K562 (cell line): ENCODE data around the gene TRAF3IP3. TPM values are rescaled to one million over a fixed set of nuclear protein-coding genes. Genes with fewer than 3 reads are reported as not detected.

Source experiments
- ATAC-seq: fragments of 200-7000 bp; cut with Tn5 transposase; 3 replicates; pipeline ENCODE4 v1.9.1; 2020; ENCODE audit warnings: moderate library complexity
- BruUV-seq: library from RNA; stranded (reverse); fragments of 400-500 nt; replicated peaks from 2 replicates; lab custom pipeline; 2021; lab: Mats Ljungman, UMichigan
- CTCF ChIA-PET: fragments of 300-600 bp; formaldehyde crosslinking; extraction: SDS; loops from one replicate; lab custom pipeline; 2021; ENCODE audit warnings: low intra/inter-chr PET ratio; lab: Yijun Ruan, JAX
- POLR2A ChIA-PET: fragments of 300-600, 350-650 bp; sonication (Branson Sonifier 250); formaldehyde crosslinking; extraction: SDS; loops from one replicate; lab custom pipeline; 2021; ENCODE audit warnings: antibody characterized with exemption, inconsistent platforms; lab: Yijun Ruan, JAX
- DNase-seq, 4 experiments: peaks; one replicate each; pipeline versions ENCODE4 v3.0.0 to v3.0.0-alpha.2; 2011 to 2018; ENCODE audit warnings: low spot score in 3 of 4, mixed read lengths in 3 of 4; ENCODE audit errors: extremely low read depth in 1 of 4
- FAIRE-seq: peaks from 2 replicates; lab custom pipeline; 2011; peaks lifted over from hg19 to GRCh38; lab: Jason Lieb, UNC
- H2AFZ ChIP-seq: 2 replicates; pipeline ENCODE4 v1.6.0; 2011; ENCODE audit warnings: low read depth, low read length, control low read depth, inconsistent platforms
- H3K27ac ChIP-seq: fragments of 200-600 bp; 3 replicates; pipeline ENCODE4 v1.8.0; 2011; ENCODE audit warnings: low read depth, mild to moderate bottlenecking, control low read depth, inconsistent platforms, low read length, moderate library complexity, mixed read lengths; ENCODE audit errors: extremely low read depth
- H3K27me3 ChIP-seq, 2 experiments: fragments of 300-600 bp in 1 of 2; 2 replicates in 1 of 2; 3 replicates in 1 of 2; pipeline versions ENCODE4 v1.6.0 to v1.8.0; 2011; ENCODE audit warnings: inconsistent platforms in 2 of 2, low read length in 2 of 2, mild to moderate bottlenecking in 1 of 2, mixed read lengths in 1 of 2, moderate library complexity in 1 of 2; ENCODE audit not compliant: control insufficient read depth in 2 of 2, insufficient read depth in 2 of 2
- H3K36me3 ChIP-seq: fragments of 300-600 bp; 3 replicates; pipeline ENCODE4 v1.8.0; 2011; ENCODE audit warnings: mild to moderate bottlenecking, low read length, inconsistent platforms; ENCODE audit not compliant: control insufficient read depth, insufficient read depth
- H3K4me1 ChIP-seq, 2 experiments: fragments of 200-600 bp in 1 of 2; replicated peaks in 1 of 2; 2 replicates in 1 of 2; 3 replicates in 1 of 2; pipeline versions ENCODE4 v1.5.1 to v1.8.0; 2011; ENCODE audit warnings: inconsistent platforms in 2 of 2, low read length in 2 of 2, mild to moderate bottlenecking in 1 of 2, mixed read lengths in 1 of 2, moderate library complexity in 1 of 2; ENCODE audit not compliant: control insufficient read depth in 2 of 2, insufficient read depth in 2 of 2
- H3K4me2 ChIP-seq: 2 replicates; pipeline ENCODE4 v1.6.1; 2011; ENCODE audit warnings: low read length, control low read depth, inconsistent platforms, mixed read lengths; ENCODE audit not compliant: insufficient read depth
- H3K4me3 ChIP-seq: fragments of 200-600 bp; sonication (generic), shearing (Covaris generic); 2 replicates; pipeline ENCODE4 v1.5.1; 2016; ENCODE audit warnings: control low read depth, inconsistent platforms
- H3K79me2 ChIP-seq: fragments of 200-600 bp; 3 replicates; pipeline ENCODE4 v1.8.0; 2011; ENCODE audit warnings: low read length, inconsistent platforms; ENCODE audit not compliant: control insufficient read depth, insufficient read depth
- H3K9ac ChIP-seq, 2 experiments: 2 replicates each; pipeline versions ENCODE4 v1.6.0 to v1.6.1; 2011; ENCODE audit warnings: low read depth in 2 of 2, low read length in 2 of 2, control low read depth in 1 of 2, inconsistent platforms in 1 of 2, mild to moderate bottlenecking in 1 of 2, mixed read lengths in 1 of 2; ENCODE audit not compliant: insufficient read depth in 1 of 2
- H3K9me1 ChIP-seq: one replicate; pipeline ENCODE4 v1.6.0; 2011; ENCODE audit warnings: inconsistent platforms, mild to moderate bottlenecking, low read length, moderate library complexity; ENCODE audit not compliant: control insufficient read depth, insufficient read depth
- H3K9me3 ChIP-seq: replicated peaks from 2 replicates; pipeline ENCODE4 v1.5.1; 2011; ENCODE audit warnings: low read depth, low read length, inconsistent platforms; ENCODE audit not compliant: control insufficient read depth, insufficient read depth
- H4K20me1 ChIP-seq: replicated peaks from 2 replicates; pipeline ENCODE4 v1.6.1; 2011; ENCODE audit warnings: low read length, inconsistent platforms, mixed read lengths; ENCODE audit not compliant: control insufficient read depth, insufficient read depth
- GABPA ChIP-seq: fragments of 200-800 bp; sonication (Bioruptor generic); conservative IDR thresholded peaks from 2 replicates; pipeline ENCODE4 v1.6.1; 2016; ENCODE audit warnings: low read depth, missing genetic modification characterization, missing compliant biosample characterization
- GATAD2A ChIP-seq: fragments of 450-650 bp; IDR thresholded peaks from 2 replicates; pipeline ENCODE4 v1.6.1; 2017
- MAFK ChIP-seq: IDR thresholded peaks from 2 replicates; pipeline ENCODE4 v1.6.1; 2011; ENCODE audit warnings: low read length, improper control_type of control experiment
- SMARCA5 ChIP-seq: fragments of 450-650 bp; IDR thresholded peaks from 2 replicates; pipeline ENCODE4 v1.6.1; 2016
- WGBS: fragments of 100-300 bp; shearing (Covaris generic); methylation state at CpG from one replicate; pipeline ENCODE4 v1.1.6; 2016; ENCODE audit warnings: low coverage, mixed read lengths; ENCODE audit not compliant: insufficient coverage; ENCODE audit errors: missing lambda C conversion rate; 5-methylcytosine and 5-hydroxymethylcytosine counted together
- in situ Hi-C: fragments of 300-500 bp; cut with MboI; formaldehyde crosslinking; loops from 4 replicates; pipeline ENCODE4 v1.15.0; 2018; ENCODE audit warnings: inconsistent platforms, mixed read lengths
- intact Hi-C: fragments of 100-400 bp; cut with micrococcal nuclease; formaldehyde crosslinking; loops from 2 replicates; pipeline ENCODE4 v1.14.2; 2022
- polyA plus RNA-seq, 8 experiments: library from polyadenylated mRNA; depleted of rRNA in 4 of 8; stranded (reverse) in 5 of 8; unstranded in 3 of 8; fragments of >200 nt; fragmentation: Nextera tagmentation in 2 of 8; fragmentation: Illumina TruSeq in 1 of 8; extraction: Ambion mirVana in 2 of 8; extraction: Trizol in 1 of 8; gene quantifications; 2 replicates each; pipeline versions ENCODE4 v1.2.1 to v1.2.3, GENCODE V29; 2011 to 2014; ENCODE audit warnings: inconsistent platforms in 1 of 8, missing spikeins in 1 of 8
- total RNA-seq, 7 experiments: library from RNA; depleted of rRNA in 6 of 7; stranded (reverse); fragments of >200 nt in 6 of 7; fragmentation: Illumina TruSeq in 2 of 7; extraction: Trizol in 2 of 7; gene quantifications; 2 replicates each; pipeline versions ENCODE4 v1.2.1 to v1.2.3, GENCODE V29; 2011 to 2021; ENCODE audit warnings: low replicate concordance in 1 of 7

Gene TRAF3IP3
- total and polyA plus RNA-seq, 9 of the 15 experiments (the other 6 are each of a cell fraction or from before 2014, with no cell fraction given) = 0.06 to 1.1 (median 0.31) TPM

DNA sequence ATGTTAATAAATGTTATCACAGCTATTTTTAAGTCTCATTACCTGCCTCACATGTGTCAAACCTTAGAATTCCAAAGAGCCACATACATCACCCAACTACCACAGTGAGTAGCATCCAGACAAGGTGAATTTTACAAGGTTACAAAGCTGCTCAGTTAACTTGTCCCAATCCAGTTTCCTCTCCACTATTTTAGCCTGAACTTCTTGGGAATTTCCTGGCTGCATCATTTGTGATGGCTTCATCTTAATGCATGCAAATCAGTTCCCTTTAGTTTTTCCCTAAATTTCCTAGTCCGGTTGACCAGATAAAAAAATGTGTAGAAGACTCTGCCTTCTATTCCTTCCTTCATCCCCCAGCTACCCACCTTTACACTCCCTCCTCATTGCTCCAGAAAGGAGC is 597 bp upstream of the TRAF3IP3 start:
- Histone ChIP-seq H3K27ac (no peak overlapping the region), H3K9ac (no peak overlapping the region)
- no TSS peak for BruUV-seq

DNA sequence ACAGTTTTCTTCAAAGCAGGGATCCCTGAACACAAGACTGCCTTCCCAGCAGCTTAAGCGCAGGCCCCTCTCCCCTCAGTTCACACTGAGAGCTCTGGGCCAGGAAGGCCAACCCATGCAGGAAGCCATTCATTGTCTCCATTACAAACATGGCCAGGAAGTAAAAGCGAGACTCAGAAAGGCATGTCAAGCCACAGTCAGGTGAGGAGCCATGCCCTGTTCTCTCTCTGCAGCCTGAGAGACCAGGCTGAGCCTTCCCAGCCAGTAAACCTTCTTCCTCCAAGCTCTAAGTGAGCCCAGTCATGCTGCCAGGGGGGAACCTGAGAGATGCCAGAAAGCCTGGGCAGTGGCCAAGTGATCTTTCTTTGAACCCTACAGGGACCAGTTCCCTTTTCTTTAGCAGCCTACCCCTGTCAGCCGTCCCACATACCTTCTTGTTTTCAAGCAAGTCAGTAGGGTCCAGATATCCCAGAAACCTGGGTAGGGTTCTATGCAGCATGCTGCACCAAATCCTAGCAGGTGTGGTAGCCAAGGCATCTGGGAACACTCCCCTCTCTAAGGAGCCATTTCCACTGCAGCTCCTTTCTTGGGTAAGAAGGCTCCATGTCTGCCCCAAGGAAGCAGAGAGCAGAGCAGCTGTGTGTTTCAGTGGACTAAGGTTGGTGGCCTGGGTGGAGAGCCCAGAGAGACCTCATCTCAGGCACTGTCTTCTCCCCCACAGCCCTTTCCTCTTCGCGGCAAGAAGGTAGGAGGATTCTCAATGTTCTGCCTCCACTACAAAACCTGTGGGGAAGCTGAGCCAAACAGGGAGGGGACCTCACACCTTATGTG is 977 bp downstream of the TRAF3IP3 start:
- no peak overlapping the region for H3K9ac ChIP-seq
- POLR2A ChIA-PET = interaction anchor here (0.5 to 0.7 kb wide), 3 partner anchors 9 to 187 kb away, joined by 3 to 5 read pairs (median 3); no protein-coding TSS in a partner anchor
- no peaks in the 10 kb centered on the region; a peak in 1 of 5 replicates for H3K4me1 ChIP-seq
- in situ Hi-C loops = no loop called here
- no peak overlapping the region for H3K4me2 ChIP-seq
- H3K79me2 ChIP-seq = no peaks in the 10 kb centered on the region
- H4K20me1 ChIP-seq = 0 out of 2 replicates have a peak, but pooled peaks cover 8% of the 10 kb centered on the region
- no peak overlapping the region for H3K27ac ChIP-seq
- H3K4me3 ChIP-seq = no peak overlapping the region
- TF ChIP-seq GATAD2A (no peak), GABPA (tag) (peak; percentile 3; the same call in 1 of the 2 replicates)
- DNase-seq (no peak), FAIRE-seq (no peak), ATAC-seq (no peak)
- no peak overlapping the region for H2AFZ ChIP-seq
- H3K27me3 ChIP-seq = peaks cover 23 to 52% of the 10 kb centered on the region in 2 experiments
- H3K9me1 ChIP-seq = no peaks in the 10 kb centered on the region
- CTCF ChIA-PET = no interaction called here
- H3K36me3 ChIP-seq = no peaks in the 10 kb centered on the region
- WGBS = 2% methylated on average over 5 of the region's 5 CpGs
- no peaks in the 10 kb centered on the region for H3K9me3 ChIP-seq
- intact Hi-C loops = no loop called here
- BruUV-seq = no TSS peak

More for the DNA sequence above, 597 bp upstream of the TRAF3IP3 start:
- Histone ChIP-seq H3K9me3 (no peaks in the 10 kb centered on the region), H3K79me2 (no peaks in the 10 kb centered on the region), H3K9me1 (no peaks in the 10 kb centered on the region), H3K4me1 (no peaks in the 10 kb centered on the region; a peak in 1 of 5 replicates), H3K4me2 (no peak overlapping the region), H3K4me3 (no peak overlapping the region), H2AFZ (no peak overlapping the region), H3K36me3 (no peaks in the 10 kb centered on the region), H3K27me3 (peaks cover 25 to 51% of the 10 kb centered on the region in 2 experiments), H4K20me1 (0 out of 2 replicates have a peak, but pooled peaks cover 8% of the 10 kb centered on the region)
- DNase-seq (no peak), ATAC-seq (no peak), FAIRE-seq (no peak)
- in situ Hi-C loops (no loop called here), intact Hi-C loops (no loop called here)
- WGBS = 0% methylated on average over 1 of the region's 1 CpG
- TF ChIP-seq SMARCA5 (no peak), MAFK (no peak)
- ChIA-PET CTCF (no interaction called here), POLR2A (interaction anchor here (0.6 to 1.3 kb wide), 2 partner anchors 14 to 216 kb away, joined by 3 to 5 read pairs; no protein-coding TSS in a partner anchor)
